Measurements from ENCODE around the gene DEUP1.

DNA sequence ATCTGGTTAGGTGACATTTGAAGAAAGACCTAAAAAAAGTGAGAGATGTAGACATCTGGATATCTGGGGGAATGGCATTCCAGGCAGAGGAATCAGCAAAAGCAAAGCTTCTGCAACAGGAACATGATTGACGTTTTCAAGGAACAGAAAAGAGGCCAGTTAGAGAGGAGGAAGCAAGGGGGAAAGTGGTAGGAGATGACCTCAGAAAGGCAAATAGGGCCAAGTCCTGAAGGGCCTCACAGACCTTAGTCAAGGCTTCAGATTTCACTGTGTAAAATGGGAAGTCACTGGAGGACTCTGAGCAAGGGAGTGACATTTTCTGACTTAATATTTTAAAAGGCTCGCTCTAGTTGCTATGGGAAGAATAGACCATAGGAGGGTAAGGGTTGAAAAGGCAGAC, 9.7 kb downstream of the DEUP1 start:
- TF ChIP-seq, protein P1, sequence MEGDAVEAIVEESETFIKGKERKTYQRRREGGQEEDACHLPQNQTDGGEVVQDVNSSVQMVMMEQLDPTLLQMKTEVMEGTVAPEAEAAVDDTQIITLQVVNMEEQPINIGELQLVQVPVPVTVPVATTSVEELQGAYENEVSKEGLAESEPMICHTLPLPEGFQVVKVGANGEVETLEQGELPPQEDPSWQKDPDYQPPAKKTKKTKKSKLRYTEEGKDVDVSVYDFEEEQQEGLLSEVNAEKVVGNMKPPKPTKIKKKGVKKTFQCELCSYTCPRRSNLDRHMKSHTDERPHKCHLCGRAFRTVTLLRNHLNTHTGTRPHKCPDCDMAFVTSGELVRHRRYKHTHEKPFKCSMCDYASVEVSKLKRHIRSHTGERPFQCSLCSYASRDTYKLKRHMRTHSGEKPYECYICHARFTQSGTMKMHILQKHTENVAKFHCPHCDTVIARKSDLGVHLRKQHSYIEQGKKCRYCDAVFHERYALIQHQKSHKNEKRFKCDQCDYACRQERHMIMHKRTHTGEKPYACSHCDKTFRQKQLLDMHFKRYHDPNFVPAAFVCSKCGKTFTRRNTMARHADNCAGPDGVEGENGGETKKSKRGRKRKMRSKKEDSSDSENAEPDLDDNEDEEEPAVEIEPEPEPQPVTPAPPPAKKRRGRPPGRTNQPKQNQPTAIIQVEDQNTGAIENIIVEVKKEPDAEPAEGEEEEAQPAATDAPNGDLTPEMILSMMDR (IDR thresholded peaks at IDR 0.05) = no peak
- TF ChIP-seq, protein P2, sequence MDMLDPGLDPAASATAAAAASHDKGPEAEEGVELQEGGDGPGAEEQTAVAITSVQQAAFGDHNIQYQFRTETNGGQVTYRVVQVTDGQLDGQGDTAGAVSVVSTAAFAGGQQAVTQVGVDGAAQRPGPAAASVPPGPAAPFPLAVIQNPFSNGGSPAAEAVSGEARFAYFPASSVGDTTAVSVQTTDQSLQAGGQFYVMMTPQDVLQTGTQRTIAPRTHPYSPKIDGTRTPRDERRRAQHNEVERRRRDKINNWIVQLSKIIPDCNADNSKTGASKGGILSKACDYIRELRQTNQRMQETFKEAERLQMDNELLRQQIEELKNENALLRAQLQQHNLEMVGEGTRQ (IDR thresholded peaks at IDR 0.05; ENCODE audit: borderline replicate concordance, low read depth, low read length) = no peak
- no peak for TF ChIP-seq TAF1 (IDR thresholded peaks at IDR 0.05; ENCODE audit: borderline replicate concordance, low read depth, low read length)
- TF ChIP-seq POLR2AphosphoS5 (IDR thresholded peaks at IDR 0.05; ENCODE audit: low read depth, low read length) = no peak
- no peak for TF ChIP-seq YY1 (IDR thresholded peaks at IDR 0.05; ENCODE audit: low read depth)
- no peak for TF ChIP-seq RFX5 (IDR thresholded peaks at IDR 0.05; ENCODE audit: low read length)
- TF ChIP-seq JUND (IDR thresholded peaks at IDR 0.05) = no peak
- TF ChIP-seq TEAD4 (IDR thresholded peaks at IDR 0.05; ENCODE audit: borderline replicate concordance, insufficient read depth) = no peak
- TF ChIP-seq CHD2 (IDR thresholded peaks at IDR 0.05; ENCODE audit: low read length, partially characterized antibody) = no peak
- TF ChIP-seq, protein P3, sequence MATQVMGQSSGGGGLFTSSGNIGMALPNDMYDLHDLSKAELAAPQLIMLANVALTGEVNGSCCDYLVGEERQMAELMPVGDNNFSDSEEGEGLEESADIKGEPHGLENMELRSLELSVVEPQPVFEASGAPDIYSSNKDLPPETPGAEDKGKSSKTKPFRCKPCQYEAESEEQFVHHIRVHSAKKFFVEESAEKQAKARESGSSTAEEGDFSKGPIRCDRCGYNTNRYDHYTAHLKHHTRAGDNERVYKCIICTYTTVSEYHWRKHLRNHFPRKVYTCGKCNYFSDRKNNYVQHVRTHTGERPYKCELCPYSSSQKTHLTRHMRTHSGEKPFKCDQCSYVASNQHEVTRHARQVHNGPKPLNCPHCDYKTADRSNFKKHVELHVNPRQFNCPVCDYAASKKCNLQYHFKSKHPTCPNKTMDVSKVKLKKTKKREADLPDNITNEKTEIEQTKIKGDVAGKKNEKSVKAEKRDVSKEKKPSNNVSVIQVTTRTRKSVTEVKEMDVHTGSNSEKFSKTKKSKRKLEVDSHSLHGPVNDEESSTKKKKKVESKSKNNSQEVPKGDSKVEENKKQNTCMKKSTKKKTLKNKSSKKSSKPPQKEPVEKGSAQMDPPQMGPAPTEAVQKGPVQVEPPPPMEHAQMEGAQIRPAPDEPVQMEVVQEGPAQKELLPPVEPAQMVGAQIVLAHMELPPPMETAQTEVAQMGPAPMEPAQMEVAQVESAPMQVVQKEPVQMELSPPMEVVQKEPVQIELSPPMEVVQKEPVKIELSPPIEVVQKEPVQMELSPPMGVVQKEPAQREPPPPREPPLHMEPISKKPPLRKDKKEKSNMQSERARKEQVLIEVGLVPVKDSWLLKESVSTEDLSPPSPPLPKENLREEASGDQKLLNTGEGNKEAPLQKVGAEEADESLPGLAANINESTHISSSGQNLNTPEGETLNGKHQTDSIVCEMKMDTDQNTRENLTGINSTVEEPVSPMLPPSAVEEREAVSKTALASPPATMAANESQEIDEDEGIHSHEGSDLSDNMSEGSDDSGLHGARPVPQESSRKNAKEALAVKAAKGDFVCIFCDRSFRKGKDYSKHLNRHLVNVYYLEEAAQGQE (IDR thresholded peaks at IDR 0.05; ENCODE audit: low read depth, low read length) = no peak
- TF ChIP-seq, protein P4, sequence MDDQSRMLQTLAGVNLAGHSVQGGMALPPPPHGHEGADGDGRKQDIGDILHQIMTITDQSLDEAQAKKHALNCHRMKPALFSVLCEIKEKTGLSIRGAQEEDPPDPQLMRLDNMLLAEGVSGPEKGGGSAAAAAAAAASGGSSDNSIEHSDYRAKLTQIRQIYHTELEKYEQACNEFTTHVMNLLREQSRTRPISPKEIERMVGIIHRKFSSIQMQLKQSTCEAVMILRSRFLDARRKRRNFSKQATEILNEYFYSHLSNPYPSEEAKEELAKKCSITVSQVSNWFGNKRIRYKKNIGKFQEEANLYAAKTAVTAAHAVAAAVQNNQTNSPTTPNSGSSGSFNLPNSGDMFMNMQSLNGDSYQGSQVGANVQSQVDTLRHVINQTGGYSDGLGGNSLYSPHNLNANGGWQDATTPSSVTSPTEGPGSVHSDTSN (IDR thresholded peaks at IDR 0.05) = no peak
